ENCODE results near the gene RHOH.

RHOH gene

DNA sequence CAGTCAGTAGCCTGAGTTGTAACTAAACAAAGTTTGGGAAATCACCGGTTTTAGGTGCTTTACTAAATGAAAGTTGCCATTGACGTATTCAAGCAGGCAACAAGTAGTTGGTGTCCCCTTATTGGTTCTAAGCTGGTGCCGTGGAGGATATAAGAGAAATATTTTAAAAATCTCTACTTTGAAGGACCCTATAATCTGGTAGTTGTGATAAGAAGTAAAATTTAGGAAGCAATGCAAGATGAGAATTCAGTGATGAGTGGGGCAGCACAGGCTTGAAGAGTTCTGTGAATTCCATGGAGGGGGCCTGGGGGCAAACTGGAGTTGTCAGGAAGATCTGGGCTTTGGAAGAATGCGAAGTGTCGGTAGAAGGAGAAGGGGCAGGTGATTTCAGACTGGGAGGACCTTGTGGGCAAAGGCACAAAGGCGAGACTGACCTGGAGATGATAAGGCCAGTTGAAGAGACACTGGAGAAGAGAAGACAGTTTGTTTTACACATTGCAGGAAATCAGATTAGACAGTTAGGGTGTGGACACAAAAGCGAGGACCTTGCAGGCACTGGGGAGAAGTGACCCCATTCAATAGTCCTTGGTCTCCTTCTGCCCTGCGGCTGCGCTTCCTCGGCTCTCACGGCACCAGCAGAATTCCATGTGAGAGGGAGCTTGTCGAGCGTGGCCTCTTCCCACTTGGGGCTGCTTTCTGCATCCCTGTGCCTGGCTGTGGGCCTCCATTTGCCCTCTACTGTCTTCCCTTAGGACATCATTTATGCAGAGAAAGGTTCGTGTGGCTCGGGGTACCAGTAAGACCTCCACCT, 1.3 kb downstream of the RHOH start:
- DNase-seq (ENCODE audit: low read depth), result no peak
- no peak overlapping the region for H3K4me3 ChIP-seq (ENCODE audit: low read depth, low read length)
- TF ChIP-seq, protein P1, sequence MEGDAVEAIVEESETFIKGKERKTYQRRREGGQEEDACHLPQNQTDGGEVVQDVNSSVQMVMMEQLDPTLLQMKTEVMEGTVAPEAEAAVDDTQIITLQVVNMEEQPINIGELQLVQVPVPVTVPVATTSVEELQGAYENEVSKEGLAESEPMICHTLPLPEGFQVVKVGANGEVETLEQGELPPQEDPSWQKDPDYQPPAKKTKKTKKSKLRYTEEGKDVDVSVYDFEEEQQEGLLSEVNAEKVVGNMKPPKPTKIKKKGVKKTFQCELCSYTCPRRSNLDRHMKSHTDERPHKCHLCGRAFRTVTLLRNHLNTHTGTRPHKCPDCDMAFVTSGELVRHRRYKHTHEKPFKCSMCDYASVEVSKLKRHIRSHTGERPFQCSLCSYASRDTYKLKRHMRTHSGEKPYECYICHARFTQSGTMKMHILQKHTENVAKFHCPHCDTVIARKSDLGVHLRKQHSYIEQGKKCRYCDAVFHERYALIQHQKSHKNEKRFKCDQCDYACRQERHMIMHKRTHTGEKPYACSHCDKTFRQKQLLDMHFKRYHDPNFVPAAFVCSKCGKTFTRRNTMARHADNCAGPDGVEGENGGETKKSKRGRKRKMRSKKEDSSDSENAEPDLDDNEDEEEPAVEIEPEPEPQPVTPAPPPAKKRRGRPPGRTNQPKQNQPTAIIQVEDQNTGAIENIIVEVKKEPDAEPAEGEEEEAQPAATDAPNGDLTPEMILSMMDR (IDR thresholded peaks at IDR 0.05; ENCODE audit: control insufficient read depth, extremely low read depth, insufficient read depth), result no peak

DNA sequence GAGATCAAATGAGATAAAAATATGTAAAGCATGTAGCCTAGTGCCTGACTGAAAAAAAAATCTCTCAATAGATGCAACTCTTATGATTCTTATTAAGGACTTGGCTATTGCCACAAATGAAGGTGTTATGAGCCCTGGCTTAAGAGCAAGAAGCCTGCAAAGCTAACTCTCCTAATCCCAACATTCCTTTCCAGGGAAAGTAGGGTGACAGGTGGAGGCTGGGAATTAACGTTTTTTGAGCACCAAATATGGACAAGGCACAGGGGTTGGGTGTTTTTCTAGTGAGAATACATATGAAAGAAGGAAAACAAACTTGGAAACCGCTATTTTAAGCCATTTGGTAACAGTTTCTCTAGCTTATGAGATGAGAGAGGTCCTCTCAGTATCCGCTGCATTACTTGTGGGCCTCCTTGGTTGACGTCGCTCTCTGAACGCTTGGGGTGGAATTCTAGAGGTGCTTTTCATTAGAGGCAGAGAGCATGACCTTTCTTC, 2.4 kb downstream of the RHOH start:
- H3K4me3 ChIP-seq (ENCODE audit: low read depth, low read length), result no peak overlapping the region
- TF ChIP-seq, protein P1 (IDR thresholded peaks at IDR 0.05; ENCODE audit: control insufficient read depth, extremely low read depth, insufficient read depth), result no peak

DNA sequence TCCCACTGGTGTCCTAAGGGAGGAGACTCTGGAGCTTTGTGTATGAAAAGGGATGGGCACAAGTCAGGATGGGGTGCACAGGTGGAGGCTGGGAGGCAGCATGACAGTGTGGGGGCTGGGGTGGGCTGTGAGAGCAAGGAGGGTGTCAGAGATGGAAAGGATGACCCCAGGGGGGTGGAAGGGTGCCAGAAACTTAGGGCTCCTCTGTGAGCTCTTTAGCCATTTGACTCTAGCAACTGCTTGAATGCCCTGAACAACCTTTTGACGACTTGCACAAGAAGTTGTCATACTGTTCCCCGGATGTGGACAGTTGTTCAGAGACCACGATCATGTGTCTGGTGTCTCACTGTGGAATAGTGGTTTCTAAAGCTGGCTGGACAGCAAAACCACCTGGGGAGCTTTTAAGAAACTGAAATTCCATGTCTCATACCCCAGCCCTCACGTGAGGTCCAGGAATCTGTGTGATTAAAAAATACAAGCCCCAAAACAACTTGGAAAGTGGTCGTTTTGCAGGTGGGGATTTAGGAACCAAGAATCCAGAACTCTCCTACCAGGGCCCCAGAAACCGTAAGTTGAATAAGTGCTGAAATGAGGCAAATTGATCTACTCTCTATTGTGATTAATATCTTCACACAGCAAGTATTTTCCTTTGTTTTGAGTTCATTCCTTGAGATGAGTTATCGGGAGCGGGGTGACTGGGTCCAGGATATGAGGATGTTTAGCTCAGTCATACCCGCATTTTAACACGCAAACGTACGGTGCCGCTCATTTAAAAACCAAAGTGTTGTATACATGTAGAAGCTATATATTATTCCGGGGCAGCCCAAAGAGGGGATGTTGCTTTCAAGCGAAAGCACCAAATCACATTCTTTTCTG, 3.4 kb downstream of the RHOH start:
- no peak for DNase-seq (ENCODE audit: low read depth)
- H3K4me3 ChIP-seq (ENCODE audit: low read depth, low read length), result no peak overlapping the region

More for the DNA sequence above, 2.4 kb downstream of the RHOH start:
- DNase-seq (ENCODE audit: low read depth), result no peak

DNA sequence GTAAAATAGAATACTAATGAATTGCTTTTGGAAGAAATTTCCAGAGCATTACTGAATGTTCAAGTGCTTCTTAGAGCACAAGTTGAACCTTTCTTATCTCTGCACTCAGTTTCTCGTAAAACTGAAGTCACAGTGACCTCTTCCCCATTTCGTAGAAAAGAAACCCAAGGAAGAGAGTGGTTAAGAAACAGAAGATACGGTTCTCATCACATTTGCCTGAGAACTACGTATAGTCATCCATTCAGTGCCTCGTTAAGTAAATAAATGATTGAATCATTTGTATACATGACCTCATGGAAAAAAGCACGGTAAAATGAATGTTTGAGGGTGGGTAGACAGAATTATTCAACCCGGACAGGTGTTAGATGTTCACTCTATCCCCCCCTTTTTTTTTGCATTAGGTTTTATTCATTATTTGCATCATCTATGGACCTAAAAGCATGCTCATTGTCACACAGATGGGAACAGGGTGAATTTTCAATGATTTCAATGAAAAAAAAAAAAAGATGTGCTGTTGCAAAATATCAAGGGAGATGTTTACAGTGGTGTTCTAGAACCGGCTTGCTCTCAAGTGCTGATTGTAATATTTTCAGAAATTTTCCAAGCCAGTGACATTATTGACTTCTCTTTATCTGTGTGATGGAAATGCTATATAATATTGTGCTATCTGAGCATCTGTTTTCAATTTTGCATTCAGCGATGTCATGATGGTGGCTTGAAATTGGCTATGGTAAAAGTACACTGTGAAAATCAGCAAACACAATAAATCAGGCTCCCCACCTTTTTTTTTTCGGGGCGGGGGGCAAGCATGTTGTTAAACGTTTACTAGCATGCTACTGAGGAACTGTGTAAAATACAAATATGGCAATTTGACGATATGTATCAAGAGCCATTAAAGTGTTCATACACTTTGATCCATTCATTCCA, 4.3 kb downstream of the RHOH start:
- H3K4me3 ChIP-seq (ENCODE audit: low read depth, low read length), result no peak overlapping the region
- TF ChIP-seq, protein P1 (IDR thresholded peaks at IDR 0.05; ENCODE audit: control insufficient read depth, extremely low read depth, insufficient read depth), result no peak
- DNase-seq (ENCODE audit: low read depth), result peak; percentile 4

More for the DNA sequence above, 3.4 kb downstream of the RHOH start:
- TF ChIP-seq, protein P1 (IDR thresholded peaks at IDR 0.05; ENCODE audit: control insufficient read depth, extremely low read depth, insufficient read depth), result no peak

DNA sequence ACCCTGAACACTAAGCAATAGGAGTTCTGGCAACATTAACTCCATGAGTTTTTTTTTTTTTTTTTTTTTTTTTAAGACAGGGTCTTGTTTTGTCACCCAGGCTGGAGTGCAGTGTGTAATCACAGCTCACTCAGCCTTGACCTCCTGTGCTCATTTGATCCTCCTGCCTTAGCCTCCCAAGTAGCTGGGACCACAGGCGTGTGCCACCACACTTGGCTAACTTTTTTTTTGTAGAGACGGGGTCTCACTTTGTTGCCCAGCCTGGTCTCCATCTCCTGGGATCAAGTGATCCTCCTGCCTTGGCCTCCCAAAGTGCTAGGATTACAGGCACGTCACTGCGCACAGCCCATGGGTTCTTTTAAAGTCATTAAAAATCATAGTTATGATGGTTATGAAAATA, 5.1 kb downstream of the RHOH start:
- DNase-seq (ENCODE audit: low read depth), result no peak
- TF ChIP-seq, protein P1 (IDR thresholded peaks at IDR 0.05; ENCODE audit: control insufficient read depth, extremely low read depth, insufficient read depth), result no peak
- H3K4me3 ChIP-seq (ENCODE audit: low read depth, low read length), result no peak overlapping the region

DNA sequence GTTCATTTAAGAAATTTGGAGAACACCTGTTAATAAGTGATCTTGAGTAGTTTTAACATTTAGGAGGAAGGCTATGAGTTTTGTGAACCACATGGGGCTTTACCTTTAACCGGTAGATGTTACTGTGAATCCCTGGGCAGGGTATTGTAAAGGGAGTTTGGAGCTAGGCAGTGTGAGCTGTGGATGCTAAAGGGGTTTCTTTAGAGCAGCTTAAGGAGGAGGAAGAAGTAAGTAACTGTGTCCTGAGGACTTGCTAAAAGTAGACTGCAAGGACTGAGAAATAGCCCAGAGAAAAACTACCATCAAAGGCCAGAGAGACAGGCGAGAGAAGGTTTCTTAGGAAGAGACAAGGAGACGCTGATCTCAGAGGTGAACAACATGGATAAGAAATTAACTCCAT, 5.6 kb downstream of the RHOH start:
- TF ChIP-seq, protein P1 (IDR thresholded peaks at IDR 0.05; ENCODE audit: control insufficient read depth, extremely low read depth, insufficient read depth), result no peak
- no peak for DNase-seq (ENCODE audit: low read depth)
- H3K4me3 ChIP-seq (ENCODE audit: low read depth, low read length), result no peak overlapping the region
